Activated CD4-positive, alpha-beta T cell treated with anti-CD3 and anti-CD28 coated beads, Interleukin-2, Interleukin-4, amounts not matched to agents 100 ng/mL and 50 ng/mL, durations not matched to agents 16 hours and 8 hours (primary cell): Measurements from ENCODE around the gene FNDC10.
A peak's percentile ranks its signal among the peaks of the same experiment; 100 is the strongest.
"Not testable (repeated sequence)": the region's sequence is repeated elsewhere in the genome, so short reads cannot be mapped to it uniquely, and the experiment has no call there.

Experiments
- DNase-seq: peaks from one replicate; pipeline ENCODE4 v3.0.0-alpha.2; 2020; ENCODE audit warnings: low spot score

Gene FNDC10

DNA sequence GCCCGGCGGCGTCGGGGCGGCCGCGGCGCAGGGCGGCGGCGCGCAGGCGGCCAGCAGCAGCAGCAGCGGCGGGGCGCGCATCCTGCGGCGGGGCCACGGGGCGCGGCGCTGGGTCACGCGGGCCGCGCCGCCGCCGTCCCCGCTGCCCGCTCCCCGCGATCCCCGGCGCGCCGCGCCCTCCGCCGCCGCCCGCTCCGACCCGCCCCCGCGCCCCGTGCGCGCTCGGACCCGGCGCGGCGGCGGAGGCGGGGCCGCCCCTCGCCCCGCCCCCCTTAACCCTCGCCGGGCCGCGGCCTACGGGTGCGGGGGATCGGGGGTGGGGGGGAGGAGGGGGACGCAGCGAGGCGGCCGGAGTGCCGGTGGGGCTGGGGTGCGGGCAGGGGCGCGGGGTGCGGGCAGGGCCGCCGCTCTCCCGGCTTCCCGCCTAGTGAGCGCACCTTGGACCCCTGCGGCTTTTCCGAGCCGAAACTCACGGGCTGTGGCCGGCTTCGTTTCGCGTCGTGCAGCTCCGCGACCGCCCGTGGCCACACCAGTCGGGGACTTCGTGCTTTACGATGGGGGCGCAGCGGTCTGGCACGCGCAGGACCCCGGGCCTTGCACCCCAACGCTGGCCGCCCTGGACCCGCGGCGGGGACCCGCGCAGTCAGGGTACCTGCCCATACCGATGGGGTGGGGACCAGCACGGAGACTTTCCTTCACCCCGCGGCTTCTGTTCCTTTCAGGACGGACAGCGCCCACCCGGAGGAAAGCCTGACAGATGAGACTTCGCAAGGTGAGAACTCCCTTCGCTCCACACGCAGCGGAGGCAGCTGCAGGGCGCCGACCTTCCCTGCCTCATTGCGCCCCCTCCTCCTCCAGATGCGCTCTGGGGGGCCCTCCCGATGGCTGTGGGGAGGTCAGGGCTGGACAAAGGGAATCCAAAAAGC lies at the start of gene FNDC10:
FNDC10 (minus strand) TSS at position 201 of the 926 bp plus-strand sequence; CDS start at position 81, 120 bp downstream.
- DNase-seq: no peak

DNA sequence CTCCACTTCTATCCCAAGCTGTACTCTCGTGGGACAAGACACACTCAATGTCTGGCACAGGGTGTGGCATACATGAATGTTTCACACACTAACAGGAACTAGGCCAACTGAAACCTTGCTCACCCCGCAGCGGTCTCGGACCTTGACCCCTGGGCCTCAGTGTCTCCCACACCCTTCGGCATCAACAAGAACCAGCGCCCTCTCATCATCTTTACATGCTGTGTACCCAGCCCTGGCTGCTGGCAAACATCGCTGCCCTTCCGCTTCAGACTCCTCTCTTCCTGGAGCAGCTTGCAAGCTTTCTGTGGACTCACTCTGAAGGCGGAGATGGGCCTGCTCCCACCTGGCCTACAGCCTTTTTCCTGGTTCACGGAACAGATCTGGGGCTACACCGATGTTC lies 48.3 kb upstream of the FNDC10 start:
- DNase-seq: not testable (repeated sequence)

DNA sequence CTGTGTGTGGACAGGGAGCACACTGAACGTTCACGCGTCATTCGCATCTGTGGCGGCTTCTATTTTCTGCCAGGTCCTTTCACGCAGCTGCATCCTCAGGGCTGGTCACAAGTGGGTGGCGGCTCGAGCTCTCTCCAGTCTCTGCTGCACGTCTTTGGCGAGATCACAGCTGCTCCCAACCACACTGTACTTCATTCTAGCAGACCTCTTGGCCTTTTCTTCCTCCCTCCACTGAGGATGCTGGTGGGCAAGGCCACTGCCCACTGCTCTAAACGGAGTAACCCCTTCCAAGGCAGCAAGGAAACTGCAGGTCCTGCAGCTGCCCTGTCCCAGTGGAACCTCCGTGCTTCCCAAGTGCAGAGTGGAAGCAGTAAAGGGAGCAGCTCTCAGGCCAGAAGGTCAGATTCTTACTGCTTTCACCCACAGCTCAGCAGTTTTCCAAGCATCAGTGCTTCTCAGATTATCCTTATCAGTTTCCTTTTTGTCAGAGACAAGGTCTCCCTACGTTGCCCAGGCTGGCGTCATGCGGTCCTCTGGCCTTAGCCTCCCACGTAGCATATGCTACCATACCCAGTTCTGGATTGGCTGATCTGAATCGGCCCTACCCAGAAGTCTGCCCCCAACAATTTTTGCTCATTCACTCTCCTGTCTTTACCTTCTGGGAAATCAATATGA lies 47.8 kb upstream of the FNDC10 start:
- not testable (repeated sequence) for DNase-seq

DNA sequence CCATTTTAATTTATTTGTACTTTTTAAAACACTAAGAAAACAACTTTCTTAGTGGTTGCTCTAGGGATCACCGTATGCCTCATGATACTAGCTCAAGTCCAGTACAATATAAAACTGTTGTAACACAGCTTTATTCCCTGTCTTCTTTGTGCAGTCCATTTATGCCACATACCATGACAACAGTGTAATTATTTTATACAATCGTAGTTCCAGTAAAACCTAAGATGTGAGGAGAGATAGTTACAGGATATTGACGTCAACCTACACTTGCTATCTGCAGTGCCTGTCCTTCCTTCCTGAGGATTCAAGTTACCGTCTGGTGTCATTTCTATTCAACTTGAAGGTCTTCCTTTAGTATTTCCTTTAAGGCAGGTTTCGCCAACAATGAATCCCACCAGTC lies 46.4 kb upstream of the FNDC10 start:
- not testable (repeated sequence) for DNase-seq

DNA sequence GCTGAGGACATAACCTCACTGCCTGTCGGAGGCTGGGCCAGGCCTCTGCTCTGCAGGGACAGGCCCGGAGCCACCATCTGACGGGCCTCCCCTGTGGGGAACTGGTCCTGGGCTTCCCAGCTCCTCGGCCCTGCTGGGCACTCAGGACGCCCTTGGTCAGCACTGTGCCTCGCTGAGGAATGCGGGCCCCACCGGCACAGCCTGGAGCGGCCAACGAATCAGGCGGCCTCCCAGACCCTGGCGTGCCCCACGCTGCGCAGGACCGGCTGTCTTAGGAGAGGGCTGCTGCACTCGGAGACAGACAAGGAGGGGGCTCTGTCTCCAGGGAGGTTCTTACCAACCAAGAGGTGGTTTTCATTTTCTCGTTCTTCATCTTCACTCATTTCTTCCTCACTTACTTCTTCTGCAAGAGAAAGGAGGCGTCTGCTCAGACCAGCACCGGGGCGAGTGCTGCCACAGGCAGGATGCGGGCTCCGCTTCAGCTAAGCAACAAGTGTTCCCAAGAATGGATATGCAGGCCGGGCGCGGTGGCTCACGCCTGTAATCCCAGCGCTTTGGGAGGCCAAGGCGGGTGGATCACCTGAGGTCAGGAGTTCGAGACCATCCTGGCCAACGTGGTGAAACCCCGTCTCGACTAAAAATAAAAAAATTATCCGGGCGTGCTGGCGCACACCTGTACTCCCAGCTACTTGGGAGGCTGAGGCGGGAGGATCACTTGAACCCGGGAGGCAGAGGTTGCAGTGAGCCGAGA lies 41.0 kb upstream of the FNDC10 start:
- not testable (repeated sequence) for DNase-seq

DNA sequence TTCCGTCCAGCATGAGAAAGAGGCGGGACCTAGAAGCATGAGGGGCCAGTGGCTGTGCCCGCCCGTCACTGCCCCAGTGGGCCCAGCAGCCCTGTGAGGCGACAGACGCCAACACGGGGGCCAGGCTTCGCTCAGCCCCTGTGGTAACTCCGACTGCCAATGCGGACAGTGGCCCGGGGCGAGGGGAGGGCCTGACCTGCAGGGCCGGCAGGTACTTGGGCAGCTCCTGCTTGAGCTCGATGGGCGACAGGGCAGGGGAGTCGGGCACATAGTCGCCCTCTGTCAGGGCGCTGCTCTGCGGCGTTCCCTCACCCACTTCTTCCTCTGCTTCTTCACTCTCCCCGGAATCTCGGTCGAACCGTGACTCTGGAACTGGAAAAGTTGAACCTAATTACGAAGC lies 40.1 kb upstream of the FNDC10 start:
- not testable (repeated sequence) for DNase-seq

DNA sequence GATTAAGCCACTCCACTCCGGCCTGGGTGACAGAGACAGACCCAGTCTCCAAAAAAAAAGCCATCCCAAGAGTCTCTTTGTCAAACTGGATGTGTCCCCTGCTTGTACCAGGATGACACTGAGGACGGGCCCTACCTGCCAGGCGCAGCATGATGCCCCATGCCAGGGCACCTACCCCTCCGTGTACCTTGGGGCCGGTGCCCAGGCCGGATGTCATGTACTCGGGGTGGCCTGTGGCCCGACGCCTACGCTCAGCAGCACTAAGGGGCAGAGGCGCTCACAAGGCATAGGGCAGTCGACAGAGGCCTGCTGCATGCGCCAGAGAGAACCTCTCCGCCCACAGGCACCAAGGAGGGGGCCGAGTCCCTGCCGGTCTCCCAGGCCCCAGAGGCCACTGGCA lies 39.4 kb upstream of the FNDC10 start:
- not testable (repeated sequence) for DNase-seq

DNA sequence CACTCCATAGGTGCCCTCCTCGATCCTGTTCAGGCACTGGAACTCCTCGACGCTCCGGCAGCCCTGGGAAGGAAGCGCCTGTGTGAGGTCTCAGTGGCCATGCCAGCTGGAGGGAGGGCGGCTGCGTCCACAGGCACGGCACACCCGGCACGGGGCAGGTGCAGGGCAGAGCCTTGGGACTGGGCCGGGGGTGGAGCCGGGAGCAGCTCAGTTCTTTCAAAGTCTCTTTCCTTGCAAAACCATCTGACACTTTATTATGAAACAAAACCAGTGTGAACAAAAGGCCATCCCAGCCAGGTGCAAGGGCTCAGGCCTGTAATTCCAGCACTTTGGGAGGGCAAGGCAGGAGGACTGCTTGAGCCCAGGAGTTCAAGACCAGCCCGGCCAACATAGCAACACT lies 38.6 kb upstream of the FNDC10 start:
- not testable (repeated sequence) for DNase-seq

DNA sequence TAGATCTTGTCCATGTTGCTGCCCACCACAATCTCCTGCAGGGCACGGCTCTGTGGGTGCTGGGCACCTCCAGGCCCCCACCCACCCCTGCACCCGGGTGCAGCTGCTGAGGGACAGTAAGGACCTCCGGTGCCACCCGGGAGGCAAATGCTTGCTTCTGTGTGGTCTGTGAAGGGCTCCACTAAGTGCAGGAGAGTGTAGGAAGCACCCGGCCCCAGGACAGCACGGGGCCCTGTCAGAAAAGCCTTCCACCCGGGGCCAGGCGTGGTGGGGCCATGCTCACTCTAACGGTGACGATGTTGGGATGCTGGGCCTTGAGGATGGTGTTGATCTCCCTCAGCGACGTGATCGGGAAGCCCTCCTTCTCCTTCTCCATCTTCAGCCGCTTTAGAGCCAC lies 37.5 kb upstream of the FNDC10 start:
- not testable (repeated sequence) for DNase-seq

DNA sequence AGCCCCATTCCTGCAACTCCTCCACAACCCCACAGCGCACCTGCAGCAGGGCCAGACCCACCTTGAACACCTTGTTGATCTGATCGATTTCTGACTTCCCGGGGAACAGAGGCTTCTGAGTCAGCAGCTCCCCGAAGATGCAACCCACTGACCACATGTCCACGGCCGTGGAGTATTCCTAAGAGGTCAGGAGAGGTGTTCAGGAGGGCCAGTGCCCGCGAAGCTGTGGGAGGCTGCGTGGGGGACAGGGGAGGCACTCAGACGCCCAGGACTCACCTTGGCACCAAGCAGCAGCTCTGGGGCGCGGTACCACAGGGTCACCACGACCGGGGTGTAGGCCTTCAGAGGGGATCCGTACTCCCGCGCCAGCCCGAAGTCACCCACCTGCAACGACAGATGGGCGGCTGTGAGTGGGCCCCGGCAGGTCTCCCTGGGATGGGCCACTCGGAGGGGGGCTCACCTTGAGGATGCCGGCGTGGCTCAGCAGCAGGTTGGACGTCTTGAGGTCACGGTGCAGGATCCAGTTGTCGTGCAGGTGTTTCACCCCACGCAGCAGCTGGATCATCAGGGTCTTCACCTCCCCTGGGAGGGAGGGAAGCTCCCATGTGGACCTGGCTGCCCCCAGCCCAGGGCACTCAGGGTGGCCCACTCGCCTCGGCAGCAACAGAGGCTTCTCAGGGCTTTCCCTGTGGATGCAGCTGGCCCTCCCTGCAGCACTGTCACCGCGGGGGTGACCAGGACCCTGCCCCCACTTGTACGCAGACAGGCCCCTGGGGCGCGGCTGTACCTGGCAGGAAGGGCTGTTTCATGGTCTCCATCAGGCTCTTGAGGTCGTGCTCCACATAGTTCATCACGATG lies 36.9 kb upstream of the FNDC10 start:
- DNase-seq: not testable (repeated sequence)

DNA sequence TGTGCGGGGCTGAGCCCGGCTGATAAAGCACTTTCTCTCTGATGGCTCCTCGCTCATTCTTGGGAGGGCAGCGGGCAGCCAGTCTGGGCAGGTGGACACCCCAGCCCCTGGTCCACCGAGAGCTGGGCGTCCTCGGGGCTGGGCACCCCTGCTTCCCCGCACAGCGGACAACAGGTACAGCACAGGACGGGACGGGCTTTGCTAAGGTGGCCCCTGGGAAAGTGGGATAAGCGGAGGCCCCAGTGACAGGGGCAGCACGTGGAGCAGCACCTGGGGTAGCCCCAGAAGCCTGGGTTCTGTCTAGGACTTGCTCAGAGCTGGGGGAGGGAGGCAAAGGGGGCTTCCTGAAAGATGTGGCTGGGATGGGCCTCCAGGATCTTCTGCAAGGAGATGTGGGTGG lies 34.7 kb upstream of the FNDC10 start:
- DNase-seq: not testable (repeated sequence)

DNA sequence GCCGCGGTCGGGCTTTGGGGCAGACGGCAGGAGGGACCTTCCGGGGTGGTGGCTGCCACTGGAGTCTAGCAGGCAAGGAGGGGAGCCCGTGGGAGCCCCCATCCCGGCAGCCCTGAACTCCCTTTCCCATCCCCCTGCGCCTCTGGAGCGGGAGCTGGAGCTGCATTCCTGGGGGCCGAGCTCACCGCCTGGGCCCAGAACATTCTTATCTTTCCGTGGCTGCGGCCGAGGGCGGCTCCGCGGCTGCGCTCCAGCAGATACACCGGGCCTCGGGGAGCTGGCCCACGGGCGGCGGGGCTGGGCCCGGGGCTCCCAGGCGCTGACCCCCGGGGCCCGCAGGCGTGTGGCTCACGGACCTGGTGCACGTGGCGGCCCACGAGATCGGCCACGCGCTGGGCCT lies 33.5 kb upstream of the FNDC10 start:
- not testable (repeated sequence) for DNase-seq

DNA sequence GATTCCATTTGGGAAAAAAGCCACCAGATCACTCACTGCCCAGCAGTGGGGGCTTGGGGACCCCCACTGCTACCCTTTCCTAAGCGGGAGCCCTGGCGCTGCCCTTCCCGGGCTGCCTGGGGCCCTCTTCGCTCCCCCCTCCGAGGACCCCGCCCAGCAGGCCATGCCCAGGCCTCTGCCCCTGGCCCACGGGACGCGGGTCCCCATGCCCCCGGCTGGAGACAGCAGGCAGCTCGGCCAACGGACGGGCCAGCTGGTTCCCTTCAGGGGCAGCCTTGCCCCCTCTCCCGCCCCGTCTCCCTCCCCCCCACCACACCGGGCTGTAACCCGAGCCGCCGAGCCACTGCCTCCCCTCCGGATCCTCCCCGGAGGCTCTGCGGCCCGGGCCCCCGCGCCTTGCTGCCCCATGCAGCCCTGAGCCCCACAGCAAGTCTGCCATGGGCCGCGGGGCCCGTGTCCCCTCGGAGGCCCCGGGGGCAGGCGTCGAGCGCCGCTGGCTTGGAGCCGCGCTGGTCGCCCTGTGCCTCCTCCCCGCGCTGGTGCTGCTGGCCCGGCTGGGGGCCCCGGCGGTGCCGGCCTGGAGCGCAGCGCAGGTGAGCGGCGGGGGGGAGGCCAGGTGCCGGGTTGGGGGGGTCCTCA lies 32.0 kb upstream of the FNDC10 start, which contains the start of gene MMP23B:
MMP23B (plus strand) TSS at position 392 of the 639 bp plus-strand sequence; CDS start at position 438, 46 bp downstream.
- DNase-seq: no peak

DNA sequence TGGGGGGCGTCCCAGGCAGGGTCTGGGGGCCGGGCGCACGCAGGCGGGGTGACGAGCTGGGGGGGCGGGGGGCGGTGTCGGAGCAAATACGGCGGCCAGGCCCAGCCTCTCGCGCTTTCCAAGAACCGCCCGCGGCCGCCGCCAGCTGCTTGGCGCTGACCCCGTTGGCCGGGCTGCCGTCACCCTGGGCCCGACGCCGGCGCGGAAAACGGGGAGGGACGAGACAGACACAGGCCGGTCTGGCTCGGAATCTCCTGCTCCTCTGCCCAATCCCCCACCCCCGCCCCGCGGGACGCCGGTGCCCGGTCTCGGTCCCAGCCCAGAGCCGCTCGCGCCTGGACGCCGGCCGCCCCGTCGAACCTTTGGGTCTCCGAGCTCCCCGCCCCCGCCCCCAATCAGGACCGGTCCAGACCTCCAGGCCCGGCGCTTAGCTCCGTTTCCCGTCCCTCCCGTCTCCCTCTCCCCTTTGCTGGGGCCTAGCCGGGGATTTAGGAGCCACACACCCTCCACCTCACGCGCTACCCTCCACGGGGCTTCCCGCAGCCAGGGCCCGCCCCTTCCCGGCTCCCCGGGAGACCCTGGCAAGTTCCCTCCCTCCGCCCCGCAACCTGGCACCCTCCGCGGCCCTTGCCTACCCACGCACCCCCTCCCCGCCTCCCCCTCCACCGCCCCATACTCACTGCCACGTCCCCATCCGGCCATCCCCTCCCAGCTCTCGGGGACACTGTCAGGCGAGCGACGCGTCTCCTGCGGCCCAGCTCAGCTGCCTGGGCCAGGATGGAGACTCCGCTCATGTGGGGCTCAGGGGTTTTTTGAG lies 31.2 kb upstream of the FNDC10 start:
- no peak for DNase-seq

DNA sequence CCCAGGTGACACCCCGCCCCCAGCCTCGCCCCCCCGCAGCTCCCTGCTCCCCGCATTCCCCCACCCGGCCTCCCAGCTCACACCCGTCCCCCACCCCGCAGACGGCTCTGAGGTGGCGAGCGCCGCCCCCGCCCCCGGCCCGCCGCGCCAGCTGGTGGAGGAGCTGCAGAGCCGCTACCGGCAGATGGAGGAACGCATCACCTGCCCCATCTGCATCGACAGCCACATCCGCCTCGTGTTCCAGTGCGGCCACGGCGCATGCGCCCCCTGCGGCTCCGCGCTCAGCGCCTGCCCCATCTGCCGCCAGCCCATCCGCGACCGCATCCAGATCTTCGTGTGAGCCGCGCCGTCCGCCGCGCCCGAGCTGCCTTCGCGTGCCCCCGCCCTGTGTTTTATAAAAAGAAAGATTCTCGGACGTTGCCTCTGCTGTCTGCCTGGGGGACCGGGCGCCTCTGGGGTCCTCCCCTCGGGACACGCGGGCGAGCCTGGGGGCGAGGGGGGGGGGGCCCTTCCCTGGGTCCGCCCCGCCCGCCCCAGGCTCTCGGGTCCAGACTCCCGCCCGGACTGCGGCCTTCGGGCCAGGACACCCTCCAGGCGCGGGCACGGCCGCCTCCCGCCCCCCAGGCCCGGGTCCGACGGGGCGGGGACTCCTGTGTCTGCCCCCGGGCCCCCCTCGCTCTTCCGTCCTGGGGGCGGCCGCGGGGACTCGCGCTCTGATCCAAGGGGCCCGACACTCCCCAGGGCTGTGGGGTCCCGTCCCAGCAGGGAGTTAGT lies 30.4 kb upstream of the FNDC10 start:
- DNase-seq: peak; percentile 94

DNA sequence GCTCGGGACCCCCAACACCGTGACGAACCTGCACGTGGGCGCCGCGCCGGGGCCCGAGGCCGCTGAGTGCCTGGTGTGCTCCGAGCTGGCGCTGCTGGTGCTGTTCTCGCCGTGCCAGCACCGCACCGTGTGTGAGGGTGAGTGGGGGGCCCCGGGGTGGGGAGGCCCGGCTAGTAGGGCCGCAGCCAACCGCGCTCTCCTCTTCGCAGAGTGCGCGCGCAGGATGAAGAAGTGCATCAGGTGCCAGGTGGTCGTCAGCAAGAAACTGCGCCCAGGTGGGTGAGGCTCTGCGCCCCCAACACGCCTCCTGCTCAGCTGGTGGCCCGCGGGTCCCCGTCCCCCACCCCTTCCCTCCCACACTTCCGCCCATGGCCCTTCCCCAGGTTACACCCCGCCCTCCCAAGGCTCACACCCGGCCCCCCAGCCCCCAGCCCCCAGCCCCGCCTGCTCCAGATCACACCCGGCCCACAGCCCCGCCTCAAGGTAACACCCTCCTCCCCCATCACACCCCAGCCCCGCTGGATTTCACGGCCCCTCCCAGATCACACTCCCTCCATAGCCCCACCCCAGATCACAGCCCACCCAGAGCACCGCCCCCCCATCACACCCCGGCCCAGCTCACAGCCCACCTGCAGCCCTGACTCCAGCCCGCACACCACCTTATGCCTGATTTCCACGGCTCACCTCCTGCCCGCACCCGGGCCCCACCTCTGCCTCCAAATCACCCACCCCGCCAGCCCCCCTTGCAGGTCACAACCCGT lies 29.7 kb upstream of the FNDC10 start:
- DNase-seq: peak; percentile 45

DNA sequence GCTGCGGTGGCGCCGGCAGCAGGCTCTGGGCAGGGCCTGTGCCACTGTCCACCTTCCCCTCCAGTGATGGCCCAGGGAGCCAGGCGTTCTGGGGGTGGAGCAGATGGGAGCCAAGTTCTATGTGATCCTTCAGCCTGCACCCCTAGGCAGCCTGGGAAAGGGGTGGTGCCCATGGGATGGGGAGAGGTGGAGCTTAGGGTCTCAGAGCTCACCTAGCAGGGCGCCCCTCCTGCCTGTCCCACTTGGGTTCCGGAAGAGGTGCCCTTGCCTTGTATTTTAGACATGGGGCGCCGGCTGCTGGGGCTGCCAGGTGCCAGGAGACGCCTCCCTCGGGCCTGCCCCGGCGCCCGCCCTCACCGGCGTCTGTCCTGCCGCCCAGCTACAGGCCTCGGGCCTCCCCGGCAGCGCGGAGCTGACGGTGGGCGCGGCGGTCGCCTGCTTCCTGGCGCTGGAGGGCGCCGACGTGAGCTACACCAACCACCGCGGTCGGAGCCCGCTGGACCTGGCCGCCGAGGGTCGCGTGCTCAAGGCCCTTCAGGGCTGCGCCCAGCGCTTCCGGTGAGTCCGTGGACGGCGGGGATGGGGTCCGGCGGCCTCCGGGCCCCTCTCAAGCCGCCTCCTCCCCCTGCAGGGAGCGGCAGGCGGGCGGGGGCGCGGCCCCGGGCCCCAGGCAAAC lies 29.0 kb upstream of the FNDC10 start:
- DNase-seq: peak; percentile 35
